ENCODE data around the gene AUTS2. TPM values are rescaled to one million over a fixed set of nuclear protein-coding genes. Genes with fewer than 3 reads are reported as not detected.

Gene AUTS2
- total and polyA plus RNA-seq, 2 of the 8 experiments (the other 6 are each of a cell fraction or from before 2014, with no cell fraction given) = 25.9 to 101 TPM

GRCh38 chr7:70217571-70217970 is 619.3 kb downstream of the AUTS2 start:
- no peak overlapping the region for H3K18ac ChIP-seq (ENCODE audit: extremely low read depth, low read length)
- H4K8ac ChIP-seq (ENCODE audit: extremely low read depth, insufficient read depth, low read length) = no peak overlapping the region
- no peak overlapping the region for H3K4me3 ChIP-seq (ENCODE audit: extremely low read depth in 1 of 4, insufficient read depth in 2 of 4, low read depth in 3 of 4, low read length in 4 of 4)
- no peaks in the 10 kb centered on the region for H3K9me3 ChIP-seq (ENCODE audit: insufficient read depth in 2 of 2, low read depth in 1 of 2, low read length in 1 of 2)
- no peak overlapping the region for H3K4ac ChIP-seq (replicated peaks; ENCODE audit: insufficient read length, low read depth, low read length)
- no peak overlapping the region for H3K56ac ChIP-seq (replicated peaks; ENCODE audit: insufficient read length, low read depth, low read length)
- H2BK15ac ChIP-seq (ENCODE audit: low read length) = no peak overlapping the region
- no peaks in the 10 kb centered on the region for H4K20me1 ChIP-seq (replicated peaks in 1 of 2; ENCODE audit: control insufficient read depth in 1 of 2, insufficient read depth in 2 of 2, low read length in 2 of 2)
- no peak overlapping the region for H3K23ac ChIP-seq (ENCODE audit: insufficient read length)
- WGBS, 2 experiments (ENCODE audit: extremely low coverage in 1 of 2, insufficient coverage in 1 of 2, insufficient read length in 1 of 2, insufficient replicate concordance in 2 of 2, low coverage in 1 of 2, low lambda C conversion rate in 2 of 2, missing lambda C conversion rate in 1 of 2) = 89% methylated on average over 3 of the region's 3 CpGs; no CpG with 5 or more reads in 1 of the 2 experiments
- H3K23me2 ChIP-seq (ENCODE audit: low read depth, low read length) = no peaks in the 10 kb centered on the region
- no peak overlapping the region for H2BK20ac ChIP-seq (ENCODE audit: low read length)
- TF ChIP-seq GTF2F1 (IDR thresholded peaks at IDR 0.05; ENCODE audit: borderline replicate concordance, low read depth, low read length) (no peak), SP1 (IDR thresholded peaks at IDR 0.05; ENCODE audit: low read depth, low read length) (no peak), KDM4A (IDR thresholded peaks at IDR 0.05; ENCODE audit: low read depth, low read length, severe bottlenecking) (no peak), NRF1 (IDR thresholded peaks at IDR 0.05; ENCODE audit: low read depth, low read length) (no peak), CBX5 (IDR thresholded peaks at IDR 0.05; ENCODE audit: low read depth, low read length) (no peak)
- no peak overlapping the region for H2AK5ac ChIP-seq (ENCODE audit: low read depth, low read length)
- POLR2A ChIA-PET (ENCODE audit: partially characterized antibody) = no interaction called here
- no peak overlapping the region for H2BK12ac ChIP-seq (ENCODE audit: low read depth, low read length)
- H3K4me1 ChIP-seq (replicated peaks in 1 of 4; ENCODE audit: control insufficient read depth in 3 of 4, insufficient read depth in 4 of 4, low read length in 3 of 4) = no peaks in the 10 kb centered on the region
- no peaks in the 10 kb centered on the region for H3K27me3 ChIP-seq (replicated peaks in 1 of 4; ENCODE audit: control insufficient read depth in 3 of 4, extremely low read depth in 1 of 4, insufficient read depth in 3 of 4, low read length in 3 of 4)
- no peak overlapping the region for H3K9ac ChIP-seq (replicated peaks in 1 of 4; ENCODE audit: extremely low read depth in 1 of 4, low read depth in 3 of 4, low read length in 3 of 4)
- H3K14ac ChIP-seq (ENCODE audit: insufficient read length) = no peak overlapping the region
- no peak for FAIRE-seq
- no peak overlapping the region for H4K5ac ChIP-seq (ENCODE audit: insufficient read length, low read depth, low read length)
- DNase-seq (ENCODE audit: low read depth in 1 of 2, low spot score in 2 of 2) = no peak
- H3K79me1 ChIP-seq (ENCODE audit: low read depth, low read length) = no peaks in the 10 kb centered on the region
- H3K4me2 ChIP-seq (ENCODE audit: insufficient read depth in 1 of 2, low read depth in 2 of 2, low read length in 2 of 2) = no peak overlapping the region
- H3K36me3 ChIP-seq (ENCODE audit: control insufficient read depth in 2 of 4, insufficient read depth in 4 of 4, low read length in 3 of 4) = no peaks in the 10 kb centered on the region
- H3K27ac ChIP-seq (ENCODE audit: low read depth, low read length) = no peak overlapping the region
- no peak overlapping the region for H4K91ac ChIP-seq (replicated peaks; ENCODE audit: insufficient read length, low read length)
- CTCF ChIA-PET (ENCODE audit: partially characterized antibody) = no interaction called here
- H2BK5ac ChIP-seq (ENCODE audit: low read depth, low read length) = no peak overlapping the region
- H2AFZ ChIP-seq (ENCODE audit: low read length) = no peak overlapping the region
- no peak overlapping the region for H2BK120ac ChIP-seq (replicated peaks; ENCODE audit: low read depth, low read length)
- H3K79me2 ChIP-seq (ENCODE audit: control insufficient read depth in 1 of 2, insufficient read depth in 2 of 2, low read length in 2 of 2) = no peaks in the 10 kb centered on the region
